Measurements from ENCODE around the gene SMNDC1. TPM values are rescaled to one million over a fixed set of nuclear protein-coding genes. Genes with fewer than 3 reads are reported as not detected.

Gene SMNDC1
- total RNA-seq, 1 experiment from 2014 or later = 57.8 TPM

- H3K27ac ChIP-seq (ENCODE audit: low read depth, low read length, poor library complexity, severe bottlenecking) = no peak overlapping the region
- intact Hi-C loops (cut with micrococcal nuclease; ENCODE audit: unreplicated experiment) = no loop called here
- ChIA-PET POLR2A (ENCODE audit: low non-redundant PET) (no interaction called here), CTCF (no interaction called here)
- no peaks in the 10 kb centered on the region for H3K9me3 ChIP-seq (ENCODE audit: low read depth, low read length, poor library complexity, severe bottlenecking)
- DNase-seq (ENCODE audit: low spot score) = no peak
- no peak overlapping the region for H3K4me3 ChIP-seq (ENCODE audit: low read depth, low read length, poor library complexity, severe bottlenecking)
- H3K4me1 ChIP-seq (ENCODE audit: insufficient read depth, low read length, poor library complexity, severe bottlenecking) = peaks cover 21% of the 10 kb centered on the region
- H3K27me3 ChIP-seq (replicated peaks; ENCODE audit: insufficient read depth, low read depth, low read length, poor library complexity) = no peaks in the 10 kb centered on the region
- no TSS peak for BruUV-seq (replicated peaks)
- no peaks in the 10 kb centered on the region for H3K36me3 ChIP-seq (ENCODE audit: insufficient read depth, low read length, poor library complexity, severe bottlenecking)
- TF ChIP-seq EZH2 (IDR thresholded peaks at IDR 0.05; ENCODE audit: borderline replicate concordance, low read depth, low read length, poor library complexity, severe bottlenecking) (no peak), CTCF (conservative IDR thresholded peaks at IDR 0.05; ENCODE audit: low read depth, low read length) (no peak)
These were observed 32.7 kb upstream of the SMNDC1 start for GRCh38 chr10:110337401-110337800.

GRCh38 chr10:110336111-110336721, 31.5 kb upstream of the SMNDC1 start:
- ChIA-PET CTCF (interaction anchor here (1.0 kb wide), 1 partner anchor 18 kb away, joined by 3 read pairs; no protein-coding TSS in a partner anchor), POLR2A (ENCODE audit: low non-redundant PET) (interaction anchor here (0.6 kb wide), 1 partner anchor 1884 kb away, joined by 3 read pairs; no protein-coding TSS in a partner anchor)
- H3K4me1 ChIP-seq (ENCODE audit: insufficient read depth, low read length, poor library complexity, severe bottlenecking) = peaks cover 21% of the 10 kb centered on the region
- H3K36me3 ChIP-seq (ENCODE audit: insufficient read depth, low read length, poor library complexity, severe bottlenecking) = no peaks in the 10 kb centered on the region
- no peaks in the 10 kb centered on the region for H3K9me3 ChIP-seq (ENCODE audit: low read depth, low read length, poor library complexity, severe bottlenecking)
- peak; percentile 92 for DNase-seq (ENCODE audit: low spot score)
- TF ChIP-seq EZH2 (IDR thresholded peaks at IDR 0.05; ENCODE audit: borderline replicate concordance, low read depth, low read length, poor library complexity, severe bottlenecking) (no peak), CTCF (conservative IDR thresholded peaks at IDR 0.05; ENCODE audit: low read depth, low read length) (no peak)
- no peak overlapping the region for H3K4me3 ChIP-seq (ENCODE audit: low read depth, low read length, poor library complexity, severe bottlenecking)
- peak overlapping the region; percentile 45 for H3K27ac ChIP-seq (ENCODE audit: low read depth, low read length, poor library complexity, severe bottlenecking)
- no peaks in the 10 kb centered on the region for H3K27me3 ChIP-seq (replicated peaks; ENCODE audit: insufficient read depth, low read depth, low read length, poor library complexity)
- no TSS peak for BruUV-seq (replicated peaks)
- intact Hi-C loops (cut with micrococcal nuclease; ENCODE audit: unreplicated experiment) = no loop called here

- no TSS peak for BruUV-seq (replicated peaks)
- Histone ChIP-seq H3K4me1 (ENCODE audit: insufficient read depth, low read length, poor library complexity, severe bottlenecking) (peaks cover 21% of the 10 kb centered on the region), H3K27ac (ENCODE audit: low read depth, low read length, poor library complexity, severe bottlenecking) (peak overlapping the region; percentile 45), H3K36me3 (ENCODE audit: insufficient read depth, low read length, poor library complexity, severe bottlenecking) (no peaks in the 10 kb centered on the region), H3K27me3 (replicated peaks; ENCODE audit: insufficient read depth, low read depth, low read length, poor library complexity) (no peaks in the 10 kb centered on the region), H3K9me3 (ENCODE audit: low read depth, low read length, poor library complexity, severe bottlenecking) (peaks cover 5% of the 10 kb centered on the region), H3K4me3 (ENCODE audit: low read depth, low read length, poor library complexity, severe bottlenecking) (no peak overlapping the region)
- TF ChIP-seq CTCF (conservative IDR thresholded peaks at IDR 0.05; ENCODE audit: low read depth, low read length) (no peak), EZH2 (IDR thresholded peaks at IDR 0.05; ENCODE audit: borderline replicate concordance, low read depth, low read length, poor library complexity, severe bottlenecking) (no peak)
- ChIA-PET CTCF (interaction anchor here (0.7 to 1.0 kb wide), 2 partner anchors 19 kb away, joined by 3 to 4 read pairs; no protein-coding TSS in a partner anchor), POLR2A (ENCODE audit: low non-redundant PET) (no interaction called here)
- no peak for DNase-seq (ENCODE audit: low spot score)
- intact Hi-C loops (cut with micrococcal nuclease; ENCODE audit: unreplicated experiment) = no loop called here
These were observed 30.8 kb upstream of the SMNDC1 start for GRCh38 chr10:110335314-110336064.

All from A673 (cell line).